DOHH2 (cell line): ENCODE data around the gene ZNF711.

Experiments used
- EZH2phosphoT487 ChIP-seq: fragments of 200-600 bp; sonication (generic); IDR thresholded peaks from 2 replicates; pipeline ENCODE4 v1.6.1; 2017; ENCODE audit warnings: borderline replicate concordance, mild to moderate bottlenecking, antibody characterized with exemption, low read length, moderate library complexity, mixed read lengths
- TF ChIP-seq, protein P1 (sequence below): fragments of 200-600 bp; sonication (generic); IDR thresholded peaks from one replicate; pipeline ENCODE4 v1.5.1; 2014; ENCODE audit warnings: antibody characterized with exemption, mild to moderate bottlenecking, low read depth, low read length; ENCODE audit not compliant: poor library complexity, severe bottlenecking

GRCh38 chrX:85243761-85244449, at the start of gene ZNF711, which contains the start of gene SATL1:
- TF ChIP-seq, protein P1, sequence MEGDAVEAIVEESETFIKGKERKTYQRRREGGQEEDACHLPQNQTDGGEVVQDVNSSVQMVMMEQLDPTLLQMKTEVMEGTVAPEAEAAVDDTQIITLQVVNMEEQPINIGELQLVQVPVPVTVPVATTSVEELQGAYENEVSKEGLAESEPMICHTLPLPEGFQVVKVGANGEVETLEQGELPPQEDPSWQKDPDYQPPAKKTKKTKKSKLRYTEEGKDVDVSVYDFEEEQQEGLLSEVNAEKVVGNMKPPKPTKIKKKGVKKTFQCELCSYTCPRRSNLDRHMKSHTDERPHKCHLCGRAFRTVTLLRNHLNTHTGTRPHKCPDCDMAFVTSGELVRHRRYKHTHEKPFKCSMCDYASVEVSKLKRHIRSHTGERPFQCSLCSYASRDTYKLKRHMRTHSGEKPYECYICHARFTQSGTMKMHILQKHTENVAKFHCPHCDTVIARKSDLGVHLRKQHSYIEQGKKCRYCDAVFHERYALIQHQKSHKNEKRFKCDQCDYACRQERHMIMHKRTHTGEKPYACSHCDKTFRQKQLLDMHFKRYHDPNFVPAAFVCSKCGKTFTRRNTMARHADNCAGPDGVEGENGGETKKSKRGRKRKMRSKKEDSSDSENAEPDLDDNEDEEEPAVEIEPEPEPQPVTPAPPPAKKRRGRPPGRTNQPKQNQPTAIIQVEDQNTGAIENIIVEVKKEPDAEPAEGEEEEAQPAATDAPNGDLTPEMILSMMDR, result no peak
- no peak for TF ChIP-seq EZH2phosphoT487
